Activated naive CD4-positive, alpha-beta T cell treated with anti-CD3 and anti-CD28 coated beads, Interleukin-2, amount 50 U/mL, for 72 hours (primary cell): ENCODE measurements around the gene CPNE7. TPM values are rescaled to one million over a fixed set of nuclear protein-coding genes. Genes with fewer than 3 reads are reported as not detected.

Experiments used
- ATAC-seq, 2 donors: fragments of 150-1000 bp; cut with Tn5 transposase; 2 replicates each; pipeline ENCODE4 v1.10.0; 2021; ENCODE audit warnings: mild to moderate bottlenecking in 2 of 2, moderate library complexity in 2 of 2
- DNase-seq, 2 donors: peaks; one replicate each; pipeline ENCODE4 v3.0.0; 2021 to 2022; ENCODE audit warnings: low spot score in 2 of 2
- H3K27ac Mint-ChIP-seq, 2 donors: one replicate each; pipeline ENCODE4 v1.8.0; 2022; ENCODE audit warnings: mild to moderate bottlenecking in 2 of 2, mixed read lengths in 2 of 2
- H3K36me3 Mint-ChIP-seq, 2 donors: one replicate each; pipeline ENCODE4 v1.8.0; 2022; ENCODE audit warnings: mixed read lengths in 2 of 2
- H3K9me3 Mint-ChIP-seq, 2 donors: one replicate each; pipeline ENCODE4 v1.8.0; 2022; ENCODE audit warnings: mixed read lengths in 2 of 2
- total RNA-seq, 2 donors: library from RNA; stranded (reverse); gene quantifications; one replicate each; pipeline ENCODE4 v1.2.3, GENCODE V29; 2022

CPNE7 gene
- total RNA-seq, 2 donors from 2014 or later, result 2.8 to 28.2 TPM

DNA sequence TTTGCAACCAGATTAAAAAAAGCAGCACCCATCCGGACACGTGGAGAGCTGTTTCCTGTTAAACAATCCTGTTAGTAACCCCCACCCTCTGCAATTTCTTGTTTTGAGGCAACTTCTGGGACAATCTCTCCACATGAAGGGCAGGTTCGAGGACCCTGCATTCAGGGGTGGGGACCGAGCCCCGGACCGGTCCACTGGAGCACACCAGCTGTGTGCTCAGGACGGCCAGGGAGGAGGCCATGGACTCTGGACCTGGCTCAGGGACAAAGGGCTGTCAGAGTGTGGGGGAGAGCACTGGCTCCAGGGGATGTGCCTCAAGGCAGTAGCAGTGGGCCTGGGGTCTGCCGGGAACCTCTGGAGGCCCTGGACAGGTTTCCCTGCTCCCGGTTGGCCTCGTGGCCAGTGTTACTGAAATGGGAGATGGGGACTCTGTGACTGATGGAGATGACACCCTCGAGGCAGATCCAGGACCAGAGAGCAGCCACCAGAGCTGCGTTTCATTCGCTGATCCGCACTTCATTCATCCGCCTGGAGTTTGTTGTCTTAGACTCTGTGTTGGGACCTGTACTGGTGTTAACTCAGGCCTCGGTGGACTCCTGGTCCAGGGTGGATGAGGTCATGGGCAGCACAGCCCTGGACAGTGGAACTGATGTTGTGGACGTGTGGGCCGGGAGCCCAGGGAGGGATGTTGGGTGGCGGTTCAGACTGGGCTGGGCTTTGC, 2.9 kb upstream of the CPNE7 start:
- Mint-ChIP-seq H3K9me3 (no peaks in the 10 kb centered on the region), H3K27ac (no peak overlapping the region), H3K36me3 (no peaks in the 10 kb centered on the region)
- no peak for DNase-seq
- ATAC-seq, result no peak

DNA sequence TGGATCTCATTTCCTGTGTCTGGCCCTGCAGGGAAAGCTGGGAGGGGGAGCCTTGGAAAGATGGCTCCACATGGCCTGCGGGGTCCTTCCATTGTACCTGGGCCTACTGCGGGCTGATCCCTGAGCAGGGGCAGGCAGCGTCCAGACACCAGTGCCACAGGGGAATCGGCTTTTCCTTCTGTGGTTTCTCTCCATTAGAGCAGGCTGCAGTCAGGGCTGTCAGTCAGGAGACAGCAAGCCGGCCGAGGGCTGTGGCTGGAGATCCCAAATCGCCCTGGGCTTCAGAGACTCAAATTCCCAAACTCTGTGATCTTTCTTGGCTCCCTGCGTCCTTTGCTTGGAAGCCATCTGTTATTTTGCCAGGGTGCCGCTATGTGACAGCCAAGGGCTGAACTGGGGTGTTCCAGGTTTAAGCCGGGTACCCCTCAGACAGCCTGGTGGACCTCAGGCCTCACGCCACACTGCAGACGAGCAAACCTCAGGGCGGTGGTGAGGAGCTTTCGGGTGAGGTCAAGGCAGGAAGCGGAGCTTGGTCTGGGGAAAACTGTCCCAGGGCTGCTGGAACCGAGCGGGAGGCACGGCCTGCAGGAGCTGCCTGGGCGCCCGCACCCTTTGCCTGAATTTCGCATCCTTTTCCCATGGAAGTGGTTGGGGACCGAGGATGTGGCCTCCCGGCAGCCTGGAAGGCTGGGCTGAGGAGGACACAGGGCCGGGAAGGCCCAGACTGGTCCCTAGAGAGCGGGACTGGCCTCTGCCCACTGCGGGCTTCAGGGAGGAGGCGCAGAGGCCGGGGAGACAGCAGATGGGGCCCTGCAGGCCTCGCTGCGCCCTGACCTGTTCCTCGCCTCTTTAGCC, 1.5 kb upstream of the CPNE7 start:
- Mint-ChIP-seq H3K27ac (no peak overlapping the region), H3K36me3 (no peaks in the 10 kb centered on the region), H3K9me3 (no peaks in the 10 kb centered on the region)
- DNase-seq (no peak), ATAC-seq (peak in 1 of 2 donors; percentile 9)

DNA sequence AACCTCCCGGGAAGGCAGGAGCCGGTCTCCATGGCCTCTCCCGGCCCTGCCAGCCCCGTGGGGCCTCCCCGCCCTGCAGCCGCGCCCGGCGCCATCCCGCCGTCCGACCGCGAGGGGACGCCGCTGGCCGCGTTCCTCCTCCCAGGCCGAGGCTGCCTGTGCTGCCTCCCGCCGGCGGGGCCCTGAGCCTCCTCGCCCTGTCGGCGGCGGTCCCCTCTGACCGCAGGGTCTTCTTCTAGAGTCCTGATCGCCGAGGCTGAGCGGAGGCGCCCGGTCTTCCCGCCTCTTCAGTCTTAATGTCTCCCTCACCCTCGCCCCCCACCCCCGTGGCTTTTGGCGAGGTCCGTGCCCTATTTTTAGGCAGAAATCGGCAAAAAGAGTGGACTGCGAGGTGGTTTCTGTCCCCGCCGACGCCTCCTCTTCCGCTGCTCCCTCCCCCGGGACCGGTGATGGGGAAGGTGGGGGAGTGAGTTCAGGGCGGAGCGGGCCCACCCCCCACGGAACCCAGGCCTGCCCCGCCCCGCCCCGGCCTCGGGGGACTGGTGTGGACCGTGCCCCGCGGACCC, 794 bp upstream of the CPNE7 start:
- DNase-seq (peak in 1 of 2 donors; percentile 80), ATAC-seq (peak; percentile 49 to 82)
- Mint-ChIP-seq H3K27ac (no peak overlapping the region), H3K36me3 (no peaks in the 10 kb centered on the region), H3K9me3 (no peaks in the 10 kb centered on the region)

DNA sequence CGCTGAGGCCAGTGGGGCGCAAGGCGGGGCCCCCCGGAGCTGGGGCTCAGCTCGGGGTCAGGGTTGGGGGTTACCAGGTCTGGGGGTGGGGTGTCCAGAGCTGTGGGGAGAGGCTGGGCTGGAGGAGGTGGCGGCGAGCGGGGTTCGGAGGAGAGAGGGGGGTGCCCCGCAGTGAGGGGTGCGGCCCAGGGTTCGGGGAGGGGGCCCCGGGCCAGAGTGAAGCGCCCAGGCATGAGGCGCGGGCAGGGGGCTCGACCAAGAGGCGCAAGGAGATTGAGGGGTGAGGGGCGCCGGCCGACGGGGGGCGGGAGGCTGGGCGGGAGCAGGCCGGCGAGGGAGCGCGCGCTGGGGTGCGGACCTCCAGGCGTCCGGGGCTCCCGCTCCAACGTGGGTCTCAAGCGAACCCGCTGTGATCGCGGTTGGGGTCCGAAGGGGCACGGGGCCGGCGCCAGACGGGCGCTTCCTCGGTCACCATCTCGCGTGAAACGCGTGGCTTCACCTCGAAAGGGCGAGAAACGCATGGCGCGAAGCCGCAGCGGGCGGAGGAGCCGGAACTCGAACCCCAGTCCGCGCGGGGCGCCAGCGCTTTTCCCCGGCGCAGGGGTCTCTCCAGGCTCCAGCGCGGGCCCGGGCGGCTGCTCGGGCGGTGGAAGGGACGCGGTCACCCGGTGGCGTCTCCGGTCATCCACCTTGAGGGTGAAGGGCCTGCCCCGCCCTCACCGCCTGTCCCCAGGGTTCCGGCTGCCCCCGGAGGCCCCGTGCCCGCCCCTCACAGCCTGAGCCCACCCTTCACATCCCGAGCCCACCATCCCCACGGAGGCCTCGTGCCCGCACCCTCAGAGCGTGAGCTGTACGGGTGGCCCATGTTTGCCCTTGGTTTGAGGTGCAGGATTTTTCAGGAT, 846 bp downstream of the CPNE7 start:
- no peak overlapping the region for H3K27ac Mint-ChIP-seq
- no peak for ATAC-seq
- no peaks in the 10 kb centered on the region for H3K9me3 Mint-ChIP-seq
- no peak for DNase-seq
- no peaks in the 10 kb centered on the region for H3K36me3 Mint-ChIP-seq

DNA sequence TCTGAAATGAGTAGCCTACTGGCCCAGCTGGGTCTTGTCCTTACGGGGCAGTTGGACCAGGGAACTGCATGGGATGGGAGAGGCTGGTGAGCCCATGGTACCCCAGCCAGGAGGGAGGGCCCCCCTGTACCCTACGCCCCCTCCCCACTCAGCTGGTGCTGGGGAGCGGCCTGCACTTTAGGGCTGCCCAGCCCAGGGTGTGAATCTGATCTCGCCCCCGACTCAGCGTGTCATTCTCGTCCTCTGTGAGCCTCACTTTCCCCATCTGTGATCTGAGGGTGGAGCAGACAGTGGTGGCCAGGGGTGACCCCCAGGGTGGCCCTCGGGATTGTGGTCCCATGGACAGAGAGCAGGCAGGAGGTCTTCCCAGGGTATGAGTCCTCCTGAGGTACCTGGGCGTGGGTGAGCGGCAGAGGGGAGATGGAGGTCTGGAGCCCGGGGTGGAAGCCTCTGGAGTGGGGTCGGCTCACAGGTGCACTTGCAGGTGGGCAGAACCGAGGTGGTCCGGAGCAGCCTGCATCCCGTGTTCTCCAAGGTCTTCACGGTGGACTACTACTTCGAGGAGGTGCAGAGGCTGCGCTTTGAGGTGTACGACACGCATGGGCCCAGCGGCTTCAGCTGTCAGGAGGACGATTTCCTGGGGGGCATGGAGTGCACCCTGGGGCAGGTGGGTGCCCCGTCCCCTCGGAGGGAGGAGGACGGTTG, 1.6 kb downstream of the CPNE7 start:
- Mint-ChIP-seq H3K9me3 (no peaks in the 10 kb centered on the region), H3K36me3 (no peaks in the 10 kb centered on the region), H3K27ac (no peak overlapping the region)
- no peak for ATAC-seq
- DNase-seq, result no peak

DNA sequence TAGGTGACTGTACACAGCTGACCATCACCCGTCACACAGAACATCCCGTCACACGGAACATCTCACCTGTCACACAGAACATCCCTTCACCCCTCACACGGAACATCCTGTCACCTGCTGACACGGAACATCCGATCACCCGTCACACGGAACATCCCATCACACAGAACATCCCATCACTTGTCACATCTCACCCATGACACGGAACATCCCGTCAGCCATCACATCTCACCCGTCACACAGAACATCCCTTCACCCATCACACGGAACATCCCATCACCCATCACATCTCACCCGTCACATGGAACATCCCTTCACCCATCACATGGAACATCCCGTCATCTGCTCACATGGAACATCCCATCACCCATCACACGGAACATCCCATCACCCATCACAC, 3.8 kb downstream of the CPNE7 start:
- no peaks in the 10 kb centered on the region for H3K36me3 Mint-ChIP-seq
- no peaks in the 10 kb centered on the region for H3K9me3 Mint-ChIP-seq
- H3K27ac Mint-ChIP-seq, result no peak overlapping the region
- ATAC-seq, result no peak
- DNase-seq, result no peak

DNA sequence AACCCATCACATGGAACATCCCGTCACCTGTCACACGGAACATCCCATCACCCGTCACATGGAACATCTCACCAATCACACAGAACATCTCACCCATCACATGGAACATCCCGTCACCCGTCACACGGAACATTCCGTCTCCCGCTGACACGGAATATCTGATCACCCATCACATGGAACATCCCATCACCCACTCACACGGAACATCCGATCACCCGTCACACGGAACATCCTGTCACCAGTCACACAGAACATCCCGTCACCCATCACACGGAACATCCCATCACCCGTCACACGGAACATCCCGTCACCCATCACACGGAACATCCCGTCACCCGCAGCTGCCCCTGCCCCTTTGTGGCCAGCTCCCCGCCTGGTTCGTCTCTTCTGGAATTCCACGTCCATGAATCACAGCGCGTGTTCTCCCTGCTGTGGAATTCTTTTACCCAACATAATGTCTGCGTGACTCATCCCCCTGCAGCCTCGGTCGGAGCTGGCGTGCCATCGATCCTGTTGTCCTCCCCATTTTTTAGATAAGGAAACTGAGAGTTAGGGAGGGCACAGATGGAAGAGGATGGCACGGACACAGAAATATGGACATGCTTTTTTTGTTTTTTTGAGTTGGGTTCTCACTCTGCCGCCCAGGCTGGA, 5.6 kb downstream of the CPNE7 start:
- no peak for ATAC-seq
- H3K36me3 Mint-ChIP-seq, result no peaks in the 10 kb centered on the region

DNA sequence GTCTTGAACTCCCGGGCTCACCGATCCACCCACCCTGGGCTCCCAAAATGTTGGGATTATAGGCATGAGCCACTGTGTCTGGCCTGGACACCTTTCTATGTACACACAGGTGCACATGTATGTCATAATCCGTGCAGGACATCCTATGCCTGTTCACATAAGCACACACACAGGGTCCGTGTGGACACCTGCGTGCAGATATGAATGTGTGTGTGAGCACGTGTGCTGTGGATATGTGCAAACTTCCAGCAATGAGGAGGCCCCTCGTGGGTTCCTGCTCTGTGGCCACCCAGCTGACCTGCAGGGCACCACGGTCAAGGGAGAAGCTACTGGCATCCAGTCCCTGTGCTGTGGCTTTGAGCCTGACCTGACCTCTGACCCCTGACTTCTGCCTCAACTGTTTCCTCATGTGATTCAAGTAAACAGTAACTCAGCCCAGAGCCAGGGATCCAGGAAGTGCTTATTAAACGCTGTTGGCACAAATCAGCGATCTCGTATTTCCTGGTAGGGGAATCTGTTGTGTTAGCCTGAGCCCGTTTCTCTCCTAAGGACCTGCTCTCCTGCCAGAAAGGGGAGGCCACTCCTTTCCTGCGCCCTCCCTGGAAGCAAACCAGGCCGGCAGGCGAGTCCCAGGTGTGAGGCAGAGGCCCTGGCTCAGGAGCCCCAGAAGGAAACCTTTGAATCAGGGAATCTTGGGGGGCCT, 6.5 kb downstream of the CPNE7 start:
- no peaks in the 10 kb centered on the region for H3K36me3 Mint-ChIP-seq
- DNase-seq (no peak), ATAC-seq (no peak)
- no peak overlapping the region for H3K27ac Mint-ChIP-seq
- H3K9me3 Mint-ChIP-seq, result no peaks in the 10 kb centered on the region

More for the DNA sequence above, 5.6 kb downstream of the CPNE7 start:
- H3K9me3 Mint-ChIP-seq, result no peaks in the 10 kb centered on the region
- no peak overlapping the region for H3K27ac Mint-ChIP-seq
- DNase-seq, result no peak

DNA sequence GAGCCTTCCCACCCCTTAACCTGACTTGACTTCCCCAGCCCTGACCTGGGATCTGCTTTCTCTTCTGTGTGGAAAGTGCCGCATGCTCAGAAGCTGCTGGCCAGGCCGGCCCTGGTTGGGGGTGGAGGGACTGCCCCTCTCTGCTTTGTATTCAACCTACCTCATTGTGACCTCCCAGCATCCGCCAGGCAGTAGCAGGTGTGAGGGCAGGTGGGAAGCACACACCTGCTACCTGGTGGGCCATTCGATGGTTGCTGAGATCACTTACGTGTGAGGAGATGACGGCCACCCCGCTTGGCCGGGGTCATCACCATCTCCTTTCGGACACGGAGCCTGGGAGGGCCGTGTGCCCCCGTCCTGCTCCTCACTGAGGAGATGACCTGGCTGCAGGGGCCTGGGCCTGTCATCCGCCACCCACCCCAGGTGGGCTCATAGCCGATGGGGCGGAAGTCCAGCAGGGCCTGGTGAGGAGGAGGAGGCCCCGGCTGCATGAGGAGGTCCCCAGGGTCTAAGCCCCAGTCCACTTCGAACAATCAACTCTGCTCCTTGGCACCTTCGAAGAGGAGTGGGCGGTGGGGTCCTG, 7.1 kb downstream of the CPNE7 start:
- ATAC-seq, result no peak
- DNase-seq, result no peak
- Mint-ChIP-seq H3K36me3 (no peaks in the 10 kb centered on the region), H3K9me3 (no peaks in the 10 kb centered on the region), H3K27ac (no peak overlapping the region)

DNA sequence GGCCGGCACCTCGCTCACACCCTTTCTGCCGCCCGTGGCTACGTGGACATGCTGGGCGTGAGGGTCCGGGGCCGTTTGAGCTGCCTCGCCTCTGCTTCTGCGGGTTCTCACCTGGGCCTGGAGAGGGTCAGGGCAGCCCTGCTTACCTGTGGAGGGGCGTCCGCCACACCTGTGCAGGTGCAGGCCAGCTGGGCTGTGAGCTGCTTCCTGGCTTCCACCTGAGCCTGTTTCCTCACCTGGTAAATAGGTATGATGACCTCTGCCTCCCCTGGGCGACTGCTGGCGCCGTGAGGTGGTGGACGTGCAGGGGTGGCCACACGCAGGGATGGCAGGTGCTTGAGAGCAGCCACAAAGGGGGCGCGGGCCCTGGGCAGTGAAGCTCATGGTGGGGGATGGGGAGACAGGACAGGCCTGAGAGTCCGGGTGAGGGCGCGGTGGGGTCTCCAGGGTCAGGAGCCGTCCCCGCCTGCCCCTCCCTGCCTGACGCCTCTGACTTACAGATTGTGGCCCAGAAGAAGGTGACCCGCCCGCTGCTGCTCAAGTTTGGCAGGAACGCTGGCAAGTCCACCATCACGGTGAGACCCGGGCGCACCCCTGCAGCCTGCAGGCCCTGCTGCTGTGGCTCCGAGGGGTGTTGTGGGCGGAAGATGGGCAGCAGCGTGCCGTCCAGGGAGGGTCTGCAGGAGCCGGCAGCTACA, 7.8 kb downstream of the CPNE7 start:
- H3K36me3 Mint-ChIP-seq, result no peaks in the 10 kb centered on the region
- DNase-seq (no peak), ATAC-seq (no peak)
- H3K27ac Mint-ChIP-seq, result no peak overlapping the region
- no peaks in the 10 kb centered on the region for H3K9me3 Mint-ChIP-seq

DNA sequence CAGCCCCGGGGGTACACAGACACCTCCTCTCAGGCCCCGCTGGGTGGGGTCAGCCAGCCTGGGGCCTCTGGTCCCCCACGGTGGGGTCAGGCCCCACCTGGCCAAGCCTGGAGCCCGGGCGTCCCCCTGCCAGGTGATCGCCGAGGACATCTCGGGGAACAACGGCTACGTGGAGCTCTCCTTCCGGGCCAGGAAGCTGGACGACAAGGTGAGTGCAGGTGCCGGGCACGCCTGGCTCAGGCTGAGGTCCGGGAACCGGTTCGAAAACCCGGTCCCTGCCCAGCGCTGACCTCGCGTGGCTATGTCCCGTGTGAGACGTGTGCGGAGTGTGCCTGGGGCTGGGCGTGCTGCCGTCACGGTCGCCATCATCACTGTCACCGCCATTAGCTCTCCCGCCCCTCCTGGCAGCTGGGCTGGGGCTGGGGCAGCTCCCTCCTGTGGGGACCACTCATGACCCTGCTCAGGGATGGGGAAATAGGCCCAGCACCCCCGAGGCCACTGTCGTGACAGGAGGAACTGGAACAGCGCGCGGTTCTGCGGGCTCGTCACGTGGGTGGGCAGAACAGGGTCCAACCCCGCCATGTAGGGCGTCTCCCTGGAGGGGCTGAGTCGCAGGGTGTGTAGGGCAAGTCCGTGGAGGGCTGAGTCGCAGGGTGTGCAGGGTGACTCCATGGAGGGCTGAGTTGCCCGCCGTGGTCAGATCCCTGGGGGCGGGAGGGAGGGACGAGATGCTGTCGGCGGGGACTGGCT, 8.5 kb downstream of the CPNE7 start:
- DNase-seq (no peak), ATAC-seq (no peak)
- H3K27ac Mint-ChIP-seq, result no peak overlapping the region
- no peaks in the 10 kb centered on the region for H3K9me3 Mint-ChIP-seq
- no peaks in the 10 kb centered on the region for H3K36me3 Mint-ChIP-seq

DNA sequence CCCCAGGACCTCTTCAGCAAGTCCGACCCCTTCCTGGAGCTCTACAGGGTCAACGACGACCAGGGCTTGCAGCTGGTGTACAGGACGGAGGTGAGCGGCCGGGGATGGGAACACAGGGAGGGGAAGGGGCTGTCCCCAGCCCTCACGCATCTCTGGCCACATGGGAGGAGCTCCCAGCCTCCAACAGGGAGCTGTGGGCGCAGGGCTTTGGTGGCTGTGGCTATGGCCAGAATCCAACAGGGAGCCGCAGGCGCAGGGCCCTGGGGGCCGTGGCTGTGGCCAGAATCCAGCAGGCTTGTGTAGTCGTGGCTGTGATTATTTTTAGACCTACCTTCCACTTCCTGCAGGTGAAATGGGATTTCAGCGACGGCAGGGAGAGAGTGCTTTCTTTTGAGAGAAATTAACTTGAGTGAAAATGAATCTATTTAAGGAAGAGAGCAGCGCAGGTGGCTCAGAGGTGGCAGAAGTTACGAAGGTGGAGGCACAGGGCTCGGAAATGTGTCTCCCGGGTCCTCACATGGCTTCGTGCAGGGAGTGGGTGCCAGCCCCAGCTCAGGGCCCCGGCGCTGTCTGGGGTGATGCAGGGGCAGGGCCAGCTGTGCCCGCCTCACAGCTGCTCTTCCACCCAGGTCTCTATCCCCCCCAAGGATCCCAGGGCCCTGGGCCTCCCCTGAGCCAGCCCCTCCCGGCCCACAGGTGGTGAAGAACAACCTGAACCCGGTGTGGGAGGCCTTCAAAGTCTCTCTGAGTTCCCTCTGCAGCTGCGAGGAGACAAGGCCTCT, 9.4 kb downstream of the CPNE7 start:
- no peak overlapping the region for H3K27ac Mint-ChIP-seq
- no peak for DNase-seq
- no peak for ATAC-seq
- no peaks in the 10 kb centered on the region for H3K9me3 Mint-ChIP-seq
- no peaks in the 10 kb centered on the region for H3K36me3 Mint-ChIP-seq

DNA sequence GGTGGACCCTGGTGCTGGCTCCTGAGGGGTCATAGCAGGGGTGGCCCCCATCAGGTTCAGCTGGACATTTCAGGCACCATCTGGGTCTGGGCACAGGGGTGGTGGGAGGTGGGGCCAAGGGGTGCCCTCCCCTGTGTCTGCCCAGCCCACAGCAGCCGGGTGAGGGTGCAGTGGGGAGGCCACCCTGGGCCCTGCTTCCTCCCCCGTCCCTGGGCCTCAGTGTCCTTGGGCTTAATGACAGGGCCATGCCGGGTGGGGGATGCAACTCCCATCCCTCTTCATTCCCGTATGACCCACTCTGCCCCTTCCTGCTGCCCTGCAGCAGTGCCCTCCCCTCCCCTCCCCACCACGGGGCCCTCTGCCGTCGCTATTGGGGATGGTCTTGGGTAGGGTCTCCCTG, 10.7 kb downstream of the CPNE7 start:
- H3K36me3 Mint-ChIP-seq, result no peaks in the 10 kb centered on the region
- ATAC-seq, result peak in 1 of 2 donors; percentile 14

More for the DNA sequence above, 10.7 kb downstream of the CPNE7 start:
- Mint-ChIP-seq H3K27ac (no peak overlapping the region), H3K9me3 (no peaks in the 10 kb centered on the region)
- no peak for DNase-seq
